Heart right ventricle (tissue), 16 donors: Measurements from ENCODE around the gene ACTN1. TPM values are rescaled to one million over a fixed set of nuclear protein-coding genes. Genes with fewer than 3 reads are reported as not detected.
A peak's percentile ranks its signal among the peaks of the same experiment; 100 is the strongest.

Experiments used
- ATAC-seq, 8 donors: fragments of 200-7000 bp; cut with Tn5 transposase; one replicate each; pipeline ENCODE4 v1.9.1; 2020; ENCODE audit warnings: mild to moderate bottlenecking in 8 of 8, moderate library complexity in 8 of 8, moderate number of reproducible peaks in 1 of 8
- DNase-seq, 2 donors: peaks; one replicate each; pipeline ENCODE4 v3.0.0-alpha.2; 2020
- H3K27ac ChIP-seq, 10 donors: fragments of 200-600 bp; sonication (generic) in 2 of 10; one replicate each; pipeline versions ENCODE4 v1.5.0 to v1.8.0; 2020 to 2022; ENCODE audit warnings: mild to moderate bottlenecking in 3 of 10
- H3K27me3 ChIP-seq, 7 donors: fragments of 200-600 bp; one replicate each; pipeline ENCODE4 v1.8.0; 2021 to 2022; ENCODE audit warnings: mild to moderate bottlenecking in 2 of 7
- H3K36me3 ChIP-seq, 9 donors: fragments of 200-600 bp; sonication (generic) in 1 of 9; one replicate each; pipeline versions ENCODE4 v1.5.0 to v1.8.0; 2020 to 2022; ENCODE audit warnings: mild to moderate bottlenecking in 2 of 9
- H3K4me1 ChIP-seq, 9 donors: fragments of 200-600 bp; sonication (generic) in 1 of 9; one replicate each; pipeline versions ENCODE4 v1.5.0 to v1.8.0; 2020 to 2022; ENCODE audit warnings: mild to moderate bottlenecking in 4 of 9
- H3K4me3 ChIP-seq, 10 donors: fragments of 200-600 bp; sonication (generic) in 2 of 10; one replicate each; pipeline versions ENCODE4 v1.5.0 to v1.8.0; 2020 to 2022; ENCODE audit warnings: mild to moderate bottlenecking in 7 of 10, moderate library complexity in 2 of 10
- H3K9me3 ChIP-seq, 11 donors: fragments of 200-600 bp in 10 of 11; sonication (generic) in 2 of 11; one replicate each; pipeline versions ENCODE4 v1.5.0 to v1.8.0; 2013 to 2022; ENCODE audit warnings: mild to moderate bottlenecking in 2 of 11, control low read depth in 1 of 11, moderate library complexity in 1 of 11
- WGBS, 2 donors: extraction: QIAGEN DNeasy Blood & Tissue Kit; methylation state at CpG; one replicate each; pipeline ENCODE4 v1.1.7; 2013; ENCODE audit warnings: inconsistent platforms in 1 of 2; 5-methylcytosine and 5-hydroxymethylcytosine counted together
- intact Hi-C, 10 donors: fragments of 100-400 bp; cut with DNase I; formaldehyde crosslinking; loops; one replicate each; pipeline versions ENCODE4 v1.11.1 to v1.14.2; 2022
- polyA plus RNA-seq, 2 donors: library from polyadenylated mRNA; stranded (reverse); fragments of 200-250 nt; gene quantifications; one replicate each; pipeline ENCODE4 v1.2.3, GENCODE V29; 2013
- total RNA-seq, 10 donors: library from RNA; stranded (reverse); fragmentation: NEBNext Ultra II Directional in 3 of 10; extraction: Animal tissue kit (Norgen Biotek cat#: 25700) in 3 of 10; gene quantifications; one replicate each; pipeline versions ENCODE4 v1.2.1 to v1.2.4, GENCODE V29; 2021 to 2023
- TF ChIP-seq, protein P1 (sequence below), 9 donors: fragments of 200-600 bp; sonication (generic) in 2 of 9; IDR thresholded peaks; one replicate each; pipeline versions ENCODE4 v1.5.0 to v1.8.0; 2021 to 2022; ENCODE audit warnings: antibody characterized with exemption in 9 of 9, mild to moderate bottlenecking in 5 of 9, moderate library complexity in 1 of 9
- donor health status: Arrhythmogenic right ventricular cardiomyopathy.
- donor health status: ischemic (EF 13 %, LVEDD 7.1; RV severe dilation, severe dysfunction).
- donor health status: healthy with polysubstance abuse.
- donor health status: DM: no; HTN: yes; CAD: no.
- donor health status: DM: no; HTN: no; CAD: no.
- donor health status: ischemic (EF 25% LVEDD 6.9; RV normal size, moderate dysfunction).
- donor health status: ischemic (EF 25% LVEDD 5.7; RV mildly dilated, moderate dysfunction).
- donor health status: healthy.
- donor health status: DM: yes; HTN: yes; CAD: no.
- donor health status: Ischemic cardiomyopathy.
- donor health status: ischemic (EF 35%, LVEDD 5.7; RV mildly dilated, moderate dysfunction).
- donor health status: nonischemic (EF 11% LVEDD 7.7; RV severe dilation, severe dysfunction).
- donor health status: DM: yes; HTN: yes; CAD: no.
- donor health status: PGD.
- donor health status: ischemic (EF 29% LVEDD 5.4; RV normal size, mild dysfunction).
- donor health status: nonischemic (EF 23%, LVEDD 6.1; RV moderate dilation, normal function).

ACTN1 gene
- total and polyA plus RNA-seq, 12 donors, result 67.2 to 235 (median 104) TPM

- H3K27me3 ChIP-seq, result no peaks in the 10 kb centered on the region
- intact Hi-C loops, result no loop called here
- peaks cover 41 to 99% (median 77%) of the 10 kb centered on the region in 9 donors for H3K4me1 ChIP-seq
- no peak for DNase-seq
- H3K27ac ChIP-seq, result no peak overlapping the region
- H3K4me3 ChIP-seq, result no peak overlapping the region
- H3K9me3 ChIP-seq, result peaks cover 0 to 7% (median 0%) of the 10 kb centered on the region in 11 donors
- peaks cover 0 to 57% (median 13%) of the 10 kb centered on the region in 9 donors for H3K36me3 ChIP-seq
- WGBS, 2 donors, result 93 to 95% methylated on average over 14 of the region's 14 CpGs
- TF ChIP-seq, protein P1, sequence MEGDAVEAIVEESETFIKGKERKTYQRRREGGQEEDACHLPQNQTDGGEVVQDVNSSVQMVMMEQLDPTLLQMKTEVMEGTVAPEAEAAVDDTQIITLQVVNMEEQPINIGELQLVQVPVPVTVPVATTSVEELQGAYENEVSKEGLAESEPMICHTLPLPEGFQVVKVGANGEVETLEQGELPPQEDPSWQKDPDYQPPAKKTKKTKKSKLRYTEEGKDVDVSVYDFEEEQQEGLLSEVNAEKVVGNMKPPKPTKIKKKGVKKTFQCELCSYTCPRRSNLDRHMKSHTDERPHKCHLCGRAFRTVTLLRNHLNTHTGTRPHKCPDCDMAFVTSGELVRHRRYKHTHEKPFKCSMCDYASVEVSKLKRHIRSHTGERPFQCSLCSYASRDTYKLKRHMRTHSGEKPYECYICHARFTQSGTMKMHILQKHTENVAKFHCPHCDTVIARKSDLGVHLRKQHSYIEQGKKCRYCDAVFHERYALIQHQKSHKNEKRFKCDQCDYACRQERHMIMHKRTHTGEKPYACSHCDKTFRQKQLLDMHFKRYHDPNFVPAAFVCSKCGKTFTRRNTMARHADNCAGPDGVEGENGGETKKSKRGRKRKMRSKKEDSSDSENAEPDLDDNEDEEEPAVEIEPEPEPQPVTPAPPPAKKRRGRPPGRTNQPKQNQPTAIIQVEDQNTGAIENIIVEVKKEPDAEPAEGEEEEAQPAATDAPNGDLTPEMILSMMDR (IDR thresholded peaks at IDR 0.05), result no peak
- ATAC-seq, result no peak
These were observed 6.4 kb downstream of the ACTN1 start for GRCh38 chr14:68972507-68973218.

- WGBS, 2 donors, result 82 to 88% methylated on average over 9 of the region's 9 CpGs
- H3K27ac ChIP-seq, result peak overlapping the region in 3 of 10 donors; percentile 21 to 83 (median 39)
- peaks cover 0 to 7% (median 0%) of the 10 kb centered on the region in 11 donors for H3K9me3 ChIP-seq
- no peak overlapping the region for H3K4me3 ChIP-seq
- H3K36me3 ChIP-seq, result peaks cover 0 to 62% (median 13%) of the 10 kb centered on the region in 9 donors
- ATAC-seq (no peak), DNase-seq (no peak)
- intact Hi-C loops, result no loop called here
- peaks cover 48 to 99% (median 79%) of the 10 kb centered on the region in 9 donors for H3K4me1 ChIP-seq
- TF ChIP-seq, protein P1 (IDR thresholded peaks at IDR 0.05), result no peak
- no peaks in the 10 kb centered on the region for H3K27me3 ChIP-seq
These were observed 7.6 kb downstream of the ACTN1 start for GRCh38 chr14:68971411-68972035.

DNA sequence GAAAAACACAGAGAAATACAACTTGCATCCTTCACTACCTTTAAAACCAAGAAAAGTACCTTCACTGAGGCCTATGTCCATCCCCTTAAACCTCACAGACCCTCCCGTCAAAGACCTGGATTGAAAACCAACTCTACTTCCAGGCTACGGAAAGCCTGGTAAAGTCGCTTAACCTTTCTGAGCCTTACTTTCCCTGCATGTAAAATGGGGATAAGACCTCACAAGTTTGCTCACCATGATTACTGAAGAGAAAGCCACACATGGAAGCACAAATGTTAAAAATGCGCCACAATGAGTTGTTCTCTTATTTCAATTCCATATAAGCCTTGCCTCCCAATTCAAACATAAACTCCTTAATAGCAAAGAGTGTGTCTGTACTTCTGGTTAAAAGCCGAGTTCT is 8.4 kb downstream of the ACTN1 start:
- 77 to 86% methylated on average over 5 of the region's 5 CpGs for WGBS, 2 donors
- Histone ChIP-seq H3K4me3 (no peak overlapping the region), H3K27ac (peak overlapping the region in 8 of 10 donors; percentile 39 to 83 (median 68))

DNA sequence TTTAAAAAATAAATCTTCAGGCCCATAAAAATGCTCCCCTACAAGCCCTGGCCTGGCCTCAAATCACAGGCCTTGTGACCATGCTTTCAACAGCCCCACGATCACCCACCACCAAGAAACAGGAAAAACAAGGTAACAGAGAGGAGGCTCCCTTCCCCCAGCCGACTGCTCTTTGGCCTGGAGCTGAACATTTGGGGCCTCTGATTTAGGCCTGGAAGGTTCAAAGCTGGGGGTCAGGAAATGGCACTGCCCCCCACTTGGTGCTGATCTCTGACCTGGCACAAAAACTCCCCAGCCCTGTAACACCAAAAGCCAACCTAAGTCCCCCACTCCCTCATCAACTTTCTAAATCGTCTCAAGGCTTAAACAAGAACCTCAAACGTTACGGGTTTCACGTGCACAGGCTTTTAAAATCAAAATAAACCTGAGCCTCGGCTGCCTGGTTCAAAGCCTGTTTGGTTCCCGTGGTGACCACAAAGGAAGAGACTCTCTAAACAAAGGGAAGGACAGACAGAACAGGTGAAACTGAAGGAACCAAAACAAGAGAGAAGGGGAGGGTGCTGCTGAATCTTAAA is 9.0 kb downstream of the ACTN1 start:
- Histone ChIP-seq H3K36me3 (peaks cover 0 to 54% (median 13%) of the 10 kb centered on the region in 9 donors), H3K4me1 (peaks cover 52 to 99% (median 79%) of the 10 kb centered on the region in 9 donors), H3K9me3 (peaks cover 0 to 7% (median 0%) of the 10 kb centered on the region in 11 donors), H3K27ac (peak overlapping the region; percentile 17 to 83 (median 64)), H3K4me3 (no peak overlapping the region), H3K27me3 (no peaks in the 10 kb centered on the region)
- intact Hi-C loops, result no loop called here
- TF ChIP-seq, protein P1 (IDR thresholded peaks at IDR 0.05), result no peak
- 37 to 41% methylated on average over 8 of the region's 8 CpGs for WGBS, 2 donors
- DNase-seq, result no peak
- ATAC-seq, result no peak

More for the DNA sequence above, 8.4 kb downstream of the ACTN1 start:
- Histone ChIP-seq H3K36me3 (peaks cover 0 to 60% (median 13%) of the 10 kb centered on the region in 9 donors), H3K27me3 (no peaks in the 10 kb centered on the region), H3K9me3 (peaks cover 0 to 7% (median 0%) of the 10 kb centered on the region in 11 donors), H3K4me1 (peaks cover 50 to 99% (median 79%) of the 10 kb centered on the region in 9 donors)
- DNase-seq (no peak), ATAC-seq (no peak)
- TF ChIP-seq, protein P1 (IDR thresholded peaks at IDR 0.05), result no peak
- intact Hi-C loops, result no loop called here
